ENCODE data around the gene NKD1.

Gene NKD1

DNA sequence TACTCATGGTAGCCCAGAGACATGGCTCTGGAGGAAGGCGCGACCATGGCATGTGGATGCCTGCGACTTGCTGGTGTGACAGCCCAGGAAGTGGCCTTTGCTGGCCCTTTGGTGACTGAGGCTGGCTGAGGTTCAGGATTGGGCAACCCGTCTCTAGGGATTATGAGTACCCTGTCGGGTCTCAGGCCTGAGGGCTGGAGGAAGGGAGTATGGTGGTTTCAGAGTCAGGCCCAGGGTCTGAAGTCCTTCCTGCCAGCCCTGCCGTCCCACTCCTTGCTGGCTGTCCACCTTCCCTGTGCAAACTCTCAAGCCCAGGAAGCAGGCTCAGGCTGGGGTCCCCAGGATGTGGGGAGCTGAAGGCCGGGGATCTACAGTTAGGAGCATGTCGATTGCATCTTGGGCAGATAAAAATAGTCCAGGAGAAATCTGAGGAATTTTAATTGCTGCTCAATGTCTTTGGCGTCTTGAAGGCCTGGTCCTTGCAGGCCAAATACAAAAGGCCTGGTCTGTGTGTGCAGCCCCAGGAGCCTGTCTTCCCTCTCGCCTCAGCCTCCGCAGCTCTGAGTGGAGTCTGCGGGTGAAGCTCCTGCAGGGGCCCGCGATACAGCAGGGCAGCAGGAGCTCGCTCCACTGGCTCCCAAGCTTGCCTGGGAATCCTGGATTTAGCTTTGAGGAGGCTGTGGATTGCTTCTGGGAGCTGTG, 52.5 kb downstream of the NKD1 start:
- DNase-seq: no peak
- TF ChIP-seq, protein P1, sequence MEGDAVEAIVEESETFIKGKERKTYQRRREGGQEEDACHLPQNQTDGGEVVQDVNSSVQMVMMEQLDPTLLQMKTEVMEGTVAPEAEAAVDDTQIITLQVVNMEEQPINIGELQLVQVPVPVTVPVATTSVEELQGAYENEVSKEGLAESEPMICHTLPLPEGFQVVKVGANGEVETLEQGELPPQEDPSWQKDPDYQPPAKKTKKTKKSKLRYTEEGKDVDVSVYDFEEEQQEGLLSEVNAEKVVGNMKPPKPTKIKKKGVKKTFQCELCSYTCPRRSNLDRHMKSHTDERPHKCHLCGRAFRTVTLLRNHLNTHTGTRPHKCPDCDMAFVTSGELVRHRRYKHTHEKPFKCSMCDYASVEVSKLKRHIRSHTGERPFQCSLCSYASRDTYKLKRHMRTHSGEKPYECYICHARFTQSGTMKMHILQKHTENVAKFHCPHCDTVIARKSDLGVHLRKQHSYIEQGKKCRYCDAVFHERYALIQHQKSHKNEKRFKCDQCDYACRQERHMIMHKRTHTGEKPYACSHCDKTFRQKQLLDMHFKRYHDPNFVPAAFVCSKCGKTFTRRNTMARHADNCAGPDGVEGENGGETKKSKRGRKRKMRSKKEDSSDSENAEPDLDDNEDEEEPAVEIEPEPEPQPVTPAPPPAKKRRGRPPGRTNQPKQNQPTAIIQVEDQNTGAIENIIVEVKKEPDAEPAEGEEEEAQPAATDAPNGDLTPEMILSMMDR (IDR thresholded peaks at IDR 0.05; ENCODE audit: low read depth, low read length, missing control alignments): no peak
- Histone ChIP-seq H3K36me3 (replicated peaks) (no peaks in the 10 kb centered on the region), H3K27me3 (replicated peaks) (no peaks in the 10 kb centered on the region), H3K4me3 (ENCODE audit: low read depth, low read length) (no peak overlapping the region), H3K27ac (no peak overlapping the region)
- in situ Hi-C loops (cut with HindIII; ENCODE audit: low pct_ligation_motif_present, low sequenced_read_pairs): no loop called here

- Histone ChIP-seq H3K27me3 (replicated peaks) (no peaks in the 10 kb centered on the region), H3K36me3 (replicated peaks) (no peaks in the 10 kb centered on the region), H3K27ac (no peak overlapping the region), H3K4me3 (ENCODE audit: low read depth, low read length) (no peak overlapping the region)
- in situ Hi-C loops (cut with HindIII; ENCODE audit: low pct_ligation_motif_present, low sequenced_read_pairs): no loop called here
- DNase-seq: no peak
- TF ChIP-seq, protein P1 (IDR thresholded peaks at IDR 0.05; ENCODE audit: low read depth, low read length, missing control alignments): no peak
These were observed 53.1 kb downstream of the NKD1 start for GRCh38 chr16:50601341-50601740.

DNA sequence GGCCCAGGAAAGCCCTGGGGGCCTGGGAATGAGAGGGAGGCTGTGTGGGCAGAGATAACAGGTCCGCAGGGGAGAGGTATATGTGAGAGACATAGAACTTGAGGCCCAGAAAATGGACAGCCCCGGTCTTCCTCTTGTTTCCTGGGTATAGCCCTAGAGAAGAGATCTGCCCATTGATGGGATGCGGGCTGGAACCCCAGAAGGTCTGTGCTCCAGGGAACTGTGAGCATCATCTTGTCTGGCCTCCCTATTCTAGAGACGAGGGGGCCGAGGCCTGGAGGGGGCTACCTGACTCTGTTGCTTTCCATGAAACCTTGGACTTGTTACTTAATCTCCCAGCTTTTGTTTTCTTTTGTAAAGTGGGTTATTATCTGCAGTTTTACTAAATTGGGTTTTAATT, 53.9 kb downstream of the NKD1 start:
- Histone ChIP-seq H3K36me3 (replicated peaks) (no peaks in the 10 kb centered on the region), H3K27ac (no peak overlapping the region), H3K27me3 (replicated peaks) (no peaks in the 10 kb centered on the region), H3K4me3 (ENCODE audit: low read depth, low read length) (no peak overlapping the region)
- in situ Hi-C loops (cut with HindIII; ENCODE audit: low pct_ligation_motif_present, low sequenced_read_pairs): no loop called here
- DNase-seq: no peak
- TF ChIP-seq, protein P1 (IDR thresholded peaks at IDR 0.05; ENCODE audit: low read depth, low read length, missing control alignments): no peak

- in situ Hi-C loops (cut with HindIII; ENCODE audit: low pct_ligation_motif_present, low sequenced_read_pairs): no loop called here
- H3K27ac ChIP-seq: no peak overlapping the region
- H3K27me3 ChIP-seq (replicated peaks): no peaks in the 10 kb centered on the region
- H3K36me3 ChIP-seq (replicated peaks): no peaks in the 10 kb centered on the region
- TF ChIP-seq, protein P1 (IDR thresholded peaks at IDR 0.05; ENCODE audit: low read depth, low read length, missing control alignments): no peak
- H3K4me3 ChIP-seq (ENCODE audit: low read depth, low read length): no peak overlapping the region
- no peak for DNase-seq
These were observed 54.5 kb downstream of the NKD1 start for GRCh38 chr16:50602531-50603205.

- TF ChIP-seq, protein P1 (IDR thresholded peaks at IDR 0.05; ENCODE audit: low read depth, low read length, missing control alignments): no peak
- no peaks in the 10 kb centered on the region for H3K27me3 ChIP-seq (replicated peaks)
- no peaks in the 10 kb centered on the region for H3K36me3 ChIP-seq (replicated peaks)
- no peak overlapping the region for H3K4me3 ChIP-seq (ENCODE audit: low read depth, low read length)
- DNase-seq: peak; percentile 4
- no peak overlapping the region for H3K27ac ChIP-seq
- in situ Hi-C loops (cut with HindIII; ENCODE audit: low pct_ligation_motif_present, low sequenced_read_pairs): no loop called here
These were observed 55.2 kb downstream of the NKD1 start for GRCh38 chr16:50603206-50604064.
